ENCODE results near the gene KRTAP19-8.

Gene KRTAP19-8

DNA sequence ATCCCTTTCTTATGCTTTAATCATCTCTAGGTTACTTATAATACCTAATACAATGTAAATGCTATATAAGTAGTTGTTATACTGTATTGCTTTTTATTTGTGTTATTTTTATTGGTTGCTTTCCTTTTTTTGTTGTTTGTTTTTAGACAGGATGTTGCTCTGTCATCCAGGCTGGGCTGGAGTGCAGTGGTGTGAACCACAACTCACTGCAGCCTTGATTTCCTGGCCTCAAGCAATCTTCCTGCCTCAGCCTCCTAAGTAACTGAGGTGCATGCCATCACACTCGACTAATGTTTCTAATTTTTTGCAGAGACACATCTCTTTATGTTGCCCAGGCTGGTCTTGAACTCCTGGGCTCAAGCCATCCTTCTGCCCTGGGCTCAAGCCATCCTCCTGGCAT is 26.9 kb downstream of the KRTAP19-8 start:
- no peak for FAIRE-seq

DNA sequence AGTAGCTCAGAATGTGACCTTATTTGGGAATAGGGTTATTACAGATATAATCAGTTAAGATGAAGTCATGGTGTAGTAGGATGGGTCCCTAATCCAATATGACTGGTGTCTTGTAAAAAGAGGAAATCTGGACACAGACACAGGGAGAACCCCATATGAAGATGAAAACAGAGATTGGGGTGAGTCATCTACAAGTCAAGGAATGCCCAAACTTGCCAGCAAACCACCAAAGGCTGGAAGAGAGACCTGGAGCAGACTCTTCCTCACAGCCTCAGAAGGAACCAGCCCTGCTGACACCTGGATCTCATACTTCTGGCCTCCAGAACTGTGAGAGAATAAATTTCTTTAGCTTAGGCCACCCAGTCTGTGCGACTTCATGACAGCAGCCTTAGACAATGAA is 29.9 kb downstream of the KRTAP19-8 start:
- no peak for FAIRE-seq

DNA sequence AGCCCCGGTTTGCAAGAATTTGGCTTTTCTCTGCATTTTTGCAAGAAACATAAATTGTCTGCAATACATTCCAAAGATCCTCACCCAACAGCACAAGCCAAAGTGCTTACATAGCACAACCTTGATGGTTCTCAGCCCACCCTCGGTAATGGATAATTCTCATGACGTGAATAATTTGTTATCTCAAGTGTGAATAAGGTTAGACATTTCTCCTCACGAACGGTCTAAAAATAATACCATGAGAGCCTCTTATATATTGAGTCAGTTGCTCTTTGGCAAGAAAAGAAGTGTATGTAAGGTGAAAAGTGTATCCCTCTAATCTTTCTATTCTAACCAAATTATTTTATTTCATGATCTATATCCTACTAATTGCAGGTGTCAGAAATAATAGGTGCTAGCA is 33.3 kb downstream of the KRTAP19-8 start:
- no peak for FAIRE-seq

DNA sequence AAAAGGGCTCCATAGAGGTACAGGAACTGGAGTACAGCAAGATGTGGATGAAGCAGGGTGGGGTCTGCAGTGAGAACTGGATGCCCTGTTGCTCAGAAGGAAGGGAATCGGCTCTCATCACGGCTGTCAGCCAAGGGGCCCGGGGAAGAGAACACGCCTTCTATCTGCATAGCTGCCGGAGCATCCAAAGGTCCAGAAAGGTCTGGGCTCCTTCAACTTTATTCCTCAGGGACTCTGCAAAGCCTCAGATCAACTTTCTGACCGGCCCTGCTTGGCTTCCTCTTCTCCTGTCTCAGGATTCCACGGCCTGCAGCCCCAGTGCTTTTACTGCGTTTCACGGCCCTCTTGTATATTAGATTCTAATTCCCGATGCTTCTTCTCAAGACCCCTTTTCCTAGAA is 34.8 kb downstream of the KRTAP19-8 start:
- FAIRE-seq = no peak

DNA sequence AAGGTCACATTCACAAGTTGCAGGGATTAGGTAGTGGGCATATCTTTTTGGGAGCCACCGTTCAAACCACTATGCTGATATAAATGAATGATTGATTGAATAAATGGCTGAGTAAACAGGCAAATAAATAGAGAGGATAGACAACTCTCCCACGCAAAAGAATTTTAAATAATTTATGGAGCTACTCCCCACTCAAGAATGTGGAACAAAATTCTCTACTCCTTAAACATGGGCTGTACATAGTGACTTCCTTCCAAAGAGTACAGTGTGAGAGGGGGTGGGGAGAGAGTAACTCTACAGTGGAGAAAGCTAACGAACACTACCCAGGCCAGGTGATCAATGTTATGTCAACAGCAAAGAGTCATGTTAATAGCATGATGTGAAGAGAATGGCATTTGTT is 40.7 kb downstream of the KRTAP19-8 start:
- FAIRE-seq = no peak

DNA sequence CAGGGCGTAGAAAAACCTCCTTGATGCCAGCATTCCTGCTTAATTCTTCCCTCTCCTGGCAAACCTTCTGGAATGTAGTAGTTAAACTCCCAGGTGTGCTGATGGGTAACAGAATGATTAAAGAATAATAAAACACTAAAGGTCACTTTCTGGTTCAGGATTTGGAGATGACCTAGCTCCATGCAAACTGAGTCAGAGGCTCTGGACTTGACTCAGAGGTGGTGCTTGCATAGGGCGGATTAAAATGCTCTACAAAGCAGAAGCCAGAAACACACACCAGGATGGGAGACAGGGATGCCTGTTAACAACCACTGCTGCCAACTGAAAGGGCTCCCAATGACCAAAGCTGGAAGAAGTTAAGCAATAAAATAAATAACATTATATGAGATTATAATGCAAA is 41.5 kb downstream of the KRTAP19-8 start:
- no peak for FAIRE-seq

DNA sequence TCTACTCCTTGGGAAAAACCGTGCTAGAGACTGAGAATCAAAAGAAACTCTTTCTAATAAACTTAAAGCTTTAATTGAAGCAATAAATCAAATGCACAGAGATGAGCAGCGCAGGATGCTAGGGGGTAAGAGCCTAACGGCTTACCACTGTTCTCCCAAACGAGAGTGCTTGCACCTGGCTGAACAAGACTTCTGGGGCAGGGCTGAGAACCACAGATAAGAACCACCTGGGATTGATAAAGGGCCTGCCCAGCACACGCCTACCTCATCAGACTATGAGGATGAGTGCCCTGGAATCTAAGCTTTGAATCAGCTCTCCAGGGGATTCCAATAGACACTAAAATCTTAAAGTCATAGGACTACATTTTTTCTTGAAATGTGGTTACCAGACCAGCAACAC is 43.3 kb downstream of the KRTAP19-8 start:
- FAIRE-seq = no peak

DNA sequence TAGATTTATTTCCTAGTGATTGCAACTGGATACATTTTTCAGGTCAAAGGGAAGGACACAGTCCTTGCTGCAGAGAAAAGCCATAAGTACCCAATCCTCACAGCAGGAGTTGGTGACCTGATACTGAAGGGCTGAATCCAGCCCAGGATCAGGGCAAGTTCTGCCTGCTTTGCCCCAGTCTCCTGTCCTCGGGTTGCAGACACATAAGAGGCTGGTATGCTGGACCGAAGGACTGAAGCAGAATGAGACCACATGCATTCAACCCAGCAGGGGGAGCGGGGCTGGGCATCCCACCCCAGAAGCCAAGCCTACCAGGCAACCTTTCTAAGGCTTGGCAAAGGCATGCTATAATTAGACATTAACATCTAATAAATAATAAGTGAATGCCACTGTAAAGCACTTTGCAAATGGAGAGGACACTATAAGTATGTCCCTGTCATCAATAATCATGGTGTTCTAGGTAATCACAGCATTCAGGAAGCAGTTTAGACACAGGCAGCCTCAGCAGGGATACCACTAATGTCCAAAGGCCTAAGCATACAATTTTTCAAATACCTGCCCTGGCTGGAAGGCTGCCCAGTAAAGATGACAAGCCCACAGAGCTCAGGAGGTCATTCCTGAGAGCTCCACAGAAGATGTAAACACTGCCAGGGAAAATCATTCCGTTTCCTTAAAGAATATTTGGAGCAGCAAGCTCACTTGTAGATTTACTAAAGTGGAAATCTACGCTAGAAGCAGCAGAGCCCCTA is 47.6 kb downstream of the KRTAP19-8 start:
- no peak for FAIRE-seq

DNA sequence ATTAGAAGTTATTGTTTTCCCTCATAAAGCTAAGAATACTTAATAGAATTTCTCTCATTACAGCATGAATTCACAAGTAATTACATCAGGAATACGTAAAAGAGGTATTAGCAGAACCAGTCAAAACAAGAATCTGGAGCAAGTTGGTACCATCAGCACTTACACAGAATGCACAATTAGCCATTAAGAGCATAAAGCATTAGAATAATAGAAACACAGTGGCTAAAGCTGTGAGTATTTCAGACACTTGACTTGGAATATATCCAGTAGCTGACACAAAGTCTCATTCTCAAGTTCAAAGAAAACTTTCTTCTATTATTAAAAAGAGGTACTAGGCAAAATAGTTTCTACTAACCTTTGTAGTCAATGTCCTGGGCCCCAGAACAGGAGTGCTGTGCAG is 49.6 kb downstream of the KRTAP19-8 start:
- no peak for FAIRE-seq
